ENCODE measurements around the gene PPARD.

GRCh38 chr6:35402136-35402855 is 59.9 kb downstream of the PPARD start:
- no peak for TF ChIP-seq CTCF (IDR thresholded peaks at IDR 0.05)
- no peak for TF ChIP-seq POLR2A (IDR thresholded peaks at IDR 0.05)

Measured in thyroid gland (tissue), 4 donors.